Stimulated activated naive B cell treated with anti-CD40 and anti-IgM and Interleukin-4, amounts not matched to agents 10 μg/mL and 1 μg/mL and 100 μg/mL, for 72 hours (primary cell): ENCODE measurements around the gene GGNBP2.

Experiments used
- ATAC-seq, 2 donors: fragments of 150-1000 bp; cut with Tn5 transposase; replicated peaks; 2 replicates each; pipeline ENCODE4 v1.10.0; 2021; ENCODE audit warnings: moderate library complexity in 1 of 2
- DNase-seq: peaks from one replicate; pipeline ENCODE4 v3.0.0; 2021
- H3K27ac Mint-ChIP-seq: one replicate; pipeline ENCODE4 v1.8.0; 2022; ENCODE audit warnings: mild to moderate bottlenecking, mixed read lengths
- H3K27me3 Mint-ChIP-seq, 2 donors: one replicate each; pipeline ENCODE4 v1.8.0; 2022; ENCODE audit warnings: mixed read lengths in 2 of 2
- H3K36me3 Mint-ChIP-seq, 2 donors: one replicate each; pipeline ENCODE4 v1.8.0; 2022; ENCODE audit warnings: mixed read lengths in 2 of 2, mild to moderate bottlenecking in 1 of 2
- H3K4me1 Mint-ChIP-seq, 2 donors: one replicate each; pipeline ENCODE4 v1.8.0; 2022; ENCODE audit warnings: mixed read lengths in 2 of 2, mild to moderate bottlenecking in 1 of 2
- H3K4me3 Mint-ChIP-seq, 2 donors: one replicate each; pipeline ENCODE4 v1.8.0; 2022; ENCODE audit warnings: mild to moderate bottlenecking in 2 of 2, mixed read lengths in 2 of 2, moderate library complexity in 1 of 2
- H3K9me3 Mint-ChIP-seq, 2 donors: one replicate each; pipeline ENCODE4 v1.8.0; 2022; ENCODE audit warnings: mixed read lengths in 2 of 2, mild to moderate bottlenecking in 1 of 2

Gene GGNBP2

GRCh38 chr17:36610474-36610873 lies 65.8 kb downstream of the GGNBP2 start:
- Mint-ChIP-seq H3K27me3 (no peaks in the 10 kb centered on the region), H3K4me1 (peaks cover 15 to 28% of the 10 kb centered on the region in 2 donors), H3K36me3 (peaks cover 20 to 42% of the 10 kb centered on the region in 2 donors), H3K27ac (no peak overlapping the region), H3K4me3 (no peak overlapping the region), H3K9me3 (no peaks in the 10 kb centered on the region)
- DNase-seq (no peak), ATAC-seq (no peak)

DNA sequence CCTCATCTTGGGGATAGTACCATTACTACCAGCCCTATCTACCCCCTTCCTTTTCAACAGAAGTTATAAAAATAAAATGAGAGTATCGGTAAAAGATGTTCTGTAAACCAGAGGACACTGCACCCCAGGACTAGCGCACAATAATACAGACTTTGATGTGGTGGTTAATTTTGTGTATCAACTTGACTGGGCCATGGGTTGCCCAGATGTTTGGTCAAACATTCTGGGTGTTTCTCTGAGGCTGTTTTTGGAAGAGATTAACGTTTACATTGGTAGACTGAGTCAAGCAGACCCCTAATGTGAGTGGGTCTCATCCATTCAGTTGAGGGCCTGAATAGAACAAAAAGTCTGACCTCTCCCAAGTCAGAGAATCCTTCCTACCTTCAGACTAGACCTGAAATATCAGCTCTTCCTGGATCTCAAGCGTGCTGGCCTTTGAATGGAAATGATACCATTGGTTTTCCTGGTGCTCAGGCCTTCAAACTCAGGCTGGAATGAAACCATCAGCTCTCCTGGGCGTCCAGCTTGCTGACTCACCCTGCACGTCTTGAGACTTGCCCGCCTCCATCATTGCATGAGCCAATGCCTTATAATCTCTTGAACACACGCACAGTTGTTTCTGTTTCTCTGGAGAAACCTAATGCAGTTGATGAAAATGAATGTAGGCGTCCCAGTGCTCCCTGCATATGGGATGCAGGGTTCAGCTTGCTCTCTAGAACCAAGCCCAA lies 66.8 kb downstream of the GGNBP2 start:
- Mint-ChIP-seq H3K9me3 (no peaks in the 10 kb centered on the region), H3K4me3 (no peak overlapping the region), H3K27me3 (no peaks in the 10 kb centered on the region), H3K36me3 (peaks cover 13 to 35% of the 10 kb centered on the region in 2 donors), H3K27ac (peak overlapping the region; percentile 65), H3K4me1 (peaks cover 9 to 20% of the 10 kb centered on the region in 2 donors)
- DNase-seq (no peak), ATAC-seq (no peak)

DNA sequence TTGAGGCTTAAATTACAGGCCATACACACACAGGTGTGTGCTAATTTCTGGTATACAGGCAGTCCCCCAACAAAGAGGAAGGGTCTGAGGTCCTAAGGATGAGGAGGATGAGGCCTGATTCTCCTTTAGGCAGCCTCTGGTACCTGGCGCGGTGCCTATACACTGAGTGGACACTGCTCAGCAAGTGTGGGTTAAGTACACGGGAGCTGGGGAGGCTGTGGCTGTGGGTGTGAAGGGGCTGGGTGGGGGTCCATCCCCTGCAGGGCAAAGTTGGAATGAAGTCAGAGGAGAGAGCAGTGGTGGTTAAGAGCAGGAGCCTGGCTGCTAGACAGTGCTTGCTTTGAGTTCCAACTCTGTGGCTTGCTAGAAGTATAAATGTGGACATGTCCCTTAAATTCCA lies 67.6 kb downstream of the GGNBP2 start:
- DNase-seq (no peak), ATAC-seq (no peak)
- peak overlapping the region; percentile 9 for H3K27ac Mint-ChIP-seq
- H3K4me3 Mint-ChIP-seq = no peak overlapping the region
- peaks cover 9 to 20% of the 10 kb centered on the region in 2 donors for H3K4me1 Mint-ChIP-seq
- H3K9me3 Mint-ChIP-seq = no peaks in the 10 kb centered on the region
- H3K27me3 Mint-ChIP-seq = no peaks in the 10 kb centered on the region
- peaks cover 13 to 35% of the 10 kb centered on the region in 2 donors for H3K36me3 Mint-ChIP-seq

- no peak overlapping the region for H3K4me3 Mint-ChIP-seq
- no peak for DNase-seq
These were observed 68.4 kb downstream of the GGNBP2 start for GRCh38 chr17:36613155-36613554.

DNA sequence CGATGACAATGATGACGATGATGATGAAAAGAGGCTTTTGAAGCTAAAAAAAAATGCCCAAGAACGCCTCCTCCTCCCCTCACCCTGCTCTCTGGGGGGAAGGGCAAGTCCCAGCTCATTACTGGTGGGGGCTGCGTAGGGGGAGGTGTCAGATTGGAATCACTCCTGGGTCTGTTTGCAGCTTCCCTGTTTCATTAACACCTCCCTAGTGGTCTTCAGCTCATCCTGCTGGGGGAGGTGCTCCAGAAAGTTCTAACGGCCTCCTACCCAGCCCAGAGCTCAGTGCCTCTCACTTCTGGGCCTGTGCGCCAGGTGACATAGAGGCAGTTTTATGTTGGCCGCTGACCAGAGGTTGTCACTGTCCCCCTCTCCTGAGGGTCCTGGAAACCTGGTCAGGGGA lies 69.4 kb downstream of the GGNBP2 start:
- no peaks in the 10 kb centered on the region for H3K27me3 Mint-ChIP-seq
- peaks cover 9 to 18% of the 10 kb centered on the region in 2 donors for H3K36me3 Mint-ChIP-seq
- no peak for ATAC-seq
- H3K9me3 Mint-ChIP-seq = no peaks in the 10 kb centered on the region
- H3K4me3 Mint-ChIP-seq = no peak overlapping the region
- DNase-seq = no peak
- peaks cover 2 to 5% of the 10 kb centered on the region in 2 donors for H3K4me1 Mint-ChIP-seq
- no peak overlapping the region for H3K27ac Mint-ChIP-seq

More at GRCh38 chr17:36613155-36613554, 68.4 kb downstream of the GGNBP2 start:
- ATAC-seq = no peak
- no peaks in the 10 kb centered on the region for H3K27me3 Mint-ChIP-seq
- no peak overlapping the region for H3K27ac Mint-ChIP-seq
- peaks cover 7 to 14% of the 10 kb centered on the region in 2 donors for H3K4me1 Mint-ChIP-seq
- H3K9me3 Mint-ChIP-seq = no peaks in the 10 kb centered on the region
- peaks cover 9 to 28% of the 10 kb centered on the region in 2 donors for H3K36me3 Mint-ChIP-seq

- DNase-seq (no peak), ATAC-seq (no peak)
- Mint-ChIP-seq H3K27me3 (no peaks in the 10 kb centered on the region), H3K4me3 (no peak overlapping the region), H3K36me3 (peaks cover 9 to 13% of the 10 kb centered on the region in 2 donors), H3K4me1 (peaks cover 0 to 2% of the 10 kb centered on the region in 2 donors), H3K27ac (no peak overlapping the region), H3K9me3 (no peaks in the 10 kb centered on the region)
These were observed 70.2 kb downstream of the GGNBP2 start for GRCh38 chr17:36614933-36615332.

GRCh38 chr17:36616061-36617029 lies 71.6 kb downstream of the GGNBP2 start:
- Mint-ChIP-seq H3K27me3 (no peaks in the 10 kb centered on the region), H3K4me1 (peaks cover 0 to 2% of the 10 kb centered on the region in 2 donors), H3K4me3 (no peak overlapping the region), H3K36me3 (peaks cover 6 to 12% of the 10 kb centered on the region in 2 donors), H3K9me3 (no peaks in the 10 kb centered on the region), H3K27ac (no peak overlapping the region)
- ATAC-seq (no peak), DNase-seq (no peak)

GRCh38 chr17:36617773-36618172 lies 73.1 kb downstream of the GGNBP2 start:
- Mint-ChIP-seq H3K36me3 (peaks cover 3 to 13% of the 10 kb centered on the region in 2 donors), H3K27me3 (no peaks in the 10 kb centered on the region), H3K4me1 (peaks cover 0 to 2% of the 10 kb centered on the region in 2 donors), H3K9me3 (no peaks in the 10 kb centered on the region), H3K27ac (no peak overlapping the region), H3K4me3 (no peak overlapping the region)
- ATAC-seq (no peak), DNase-seq (no peak)

- Mint-ChIP-seq H3K27ac (no peak overlapping the region), H3K4me1 (peaks cover 0 to 2% of the 10 kb centered on the region in 2 donors), H3K9me3 (no peaks in the 10 kb centered on the region), H3K4me3 (no peak overlapping the region), H3K36me3 (peaks cover 3 to 6% of the 10 kb centered on the region in 2 donors), H3K27me3 (no peaks in the 10 kb centered on the region)
- ATAC-seq (no peak), DNase-seq (no peak)
These were observed 78.6 kb downstream of the GGNBP2 start for GRCh38 chr17:36623281-36623680.

DNA sequence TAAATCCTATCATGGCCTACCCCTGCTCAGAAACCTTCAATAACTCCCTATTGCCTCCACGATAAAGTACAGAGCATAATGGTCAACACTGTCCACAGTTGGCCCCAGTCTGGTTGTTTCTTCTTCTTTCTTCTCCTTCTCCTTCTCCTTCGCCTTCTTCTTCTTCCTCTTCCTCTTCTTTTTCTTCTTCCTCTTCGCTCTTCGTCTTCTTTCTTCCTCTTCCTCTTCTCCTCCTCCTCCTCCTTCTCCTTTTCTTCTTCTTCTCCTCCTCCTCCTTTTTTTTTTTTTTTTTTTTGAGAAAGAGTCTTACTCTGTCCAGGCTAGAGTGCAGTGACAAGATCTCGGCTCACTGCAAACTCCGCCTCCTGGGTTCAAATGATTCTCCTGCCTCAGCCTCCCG lies 80.5 kb downstream of the GGNBP2 start:
- ATAC-seq = no peak

DNA sequence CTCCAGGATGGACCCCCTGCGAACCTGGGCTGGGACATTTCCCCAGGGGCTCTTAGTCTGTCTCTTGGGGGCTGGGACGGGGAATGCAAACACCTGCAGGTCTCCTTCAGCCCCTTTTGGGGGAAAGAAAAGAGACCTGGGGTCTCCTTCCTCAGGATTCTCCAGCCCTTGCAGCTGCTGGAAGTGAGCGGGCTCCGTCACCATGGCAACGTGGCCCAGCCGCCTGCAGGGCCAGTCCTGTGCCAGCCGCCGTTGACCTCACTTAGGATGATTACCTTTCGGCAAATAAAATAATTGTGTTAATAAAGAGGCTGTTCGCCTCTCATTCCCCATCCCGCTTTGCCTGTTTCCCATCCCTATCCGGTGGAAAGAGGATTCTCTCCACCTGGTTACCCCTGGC lies 82.4 kb downstream of the GGNBP2 start:
- Mint-ChIP-seq H3K4me1 (peaks cover 5 to 10% of the 10 kb centered on the region in 2 donors), H3K4me3 (no peak overlapping the region), H3K9me3 (no peaks in the 10 kb centered on the region), H3K27me3 (peaks cover 2 to 10% of the 10 kb centered on the region in 2 donors), H3K36me3 (no peaks in the 10 kb centered on the region), H3K27ac (no peak overlapping the region)
- DNase-seq = no peak
- no peak for ATAC-seq

More for the DNA sequence above, 80.5 kb downstream of the GGNBP2 start:
- H3K4me1 Mint-ChIP-seq = peaks cover 5 to 10% of the 10 kb centered on the region in 2 donors
- no peak overlapping the region for H3K4me3 Mint-ChIP-seq
- H3K27ac Mint-ChIP-seq = no peak overlapping the region
- peaks cover 0 to 10% of the 10 kb centered on the region in 2 donors for H3K27me3 Mint-ChIP-seq
- peaks cover 3 to 6% of the 10 kb centered on the region in 2 donors for H3K36me3 Mint-ChIP-seq
- no peak for DNase-seq
- no peaks in the 10 kb centered on the region for H3K9me3 Mint-ChIP-seq

DNA sequence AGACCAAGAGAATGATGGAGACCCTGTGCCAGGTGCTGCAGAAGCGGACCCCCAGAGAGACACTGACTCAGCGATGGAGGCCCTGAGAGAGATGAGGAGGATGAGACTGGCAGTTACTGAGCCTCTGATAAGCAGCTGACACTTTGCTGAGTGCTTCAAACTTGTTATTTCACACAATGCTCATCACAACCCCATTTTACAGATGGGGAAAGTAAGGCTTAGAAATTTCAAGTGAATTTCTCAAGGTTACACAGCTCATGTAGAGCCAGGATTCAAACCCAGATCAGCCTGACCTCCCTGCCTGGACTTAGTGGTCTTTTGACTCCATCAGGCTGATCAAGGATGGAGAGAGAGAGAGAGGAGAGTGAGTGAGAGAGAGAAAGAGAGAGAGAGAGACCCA lies 83.9 kb downstream of the GGNBP2 start:
- H3K36me3 Mint-ChIP-seq = peaks cover 0 to 3% of the 10 kb centered on the region in 2 donors
- DNase-seq (no peak), ATAC-seq (no peak)
- no peak overlapping the region for H3K27ac Mint-ChIP-seq
- H3K4me1 Mint-ChIP-seq = peaks cover 5 to 10% of the 10 kb centered on the region in 2 donors
- H3K27me3 Mint-ChIP-seq = peaks cover 14 to 23% of the 10 kb centered on the region in 2 donors
- H3K9me3 Mint-ChIP-seq = no peaks in the 10 kb centered on the region
- no peak overlapping the region for H3K4me3 Mint-ChIP-seq

DNA sequence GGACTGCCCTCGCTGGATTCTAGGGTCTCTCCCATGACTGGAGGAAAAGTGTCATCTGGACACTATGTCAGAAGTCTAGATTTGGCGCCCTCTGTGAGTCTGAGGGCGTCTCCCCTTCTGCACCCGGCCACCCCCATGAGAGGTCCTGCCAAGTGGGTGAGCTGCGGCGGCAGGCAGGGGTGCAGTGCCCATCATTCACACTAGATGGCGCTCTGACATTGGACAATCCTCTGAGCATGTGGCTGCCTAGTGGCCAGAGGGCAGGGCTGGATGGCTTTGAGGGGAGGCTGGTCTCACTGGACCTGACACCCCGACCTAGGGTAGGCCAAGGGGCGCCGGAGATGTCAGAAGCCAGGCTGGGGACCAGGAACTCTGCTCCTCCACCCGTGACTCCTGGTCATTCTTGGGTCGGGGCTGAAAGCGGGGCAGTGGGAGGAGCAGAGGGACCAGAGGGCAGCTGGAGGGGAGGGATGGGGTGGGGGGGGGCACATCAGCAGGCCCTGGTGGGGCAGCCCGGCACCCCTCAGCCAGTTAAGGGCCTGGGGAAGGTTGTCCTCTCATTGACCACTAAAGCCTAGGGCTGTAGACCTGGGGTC lies 84.6 kb downstream of the GGNBP2 start:
- Mint-ChIP-seq H3K4me1 (peaks cover 5 to 10% of the 10 kb centered on the region in 2 donors), H3K27me3 (peaks cover 14 to 23% of the 10 kb centered on the region in 2 donors), H3K36me3 (peaks cover 0 to 3% of the 10 kb centered on the region in 2 donors), H3K9me3 (no peaks in the 10 kb centered on the region), H3K27ac (no peak overlapping the region), H3K4me3 (no peak overlapping the region)
- peak; percentile 93 to 96 for ATAC-seq
- DNase-seq = peak; percentile 68

DNA sequence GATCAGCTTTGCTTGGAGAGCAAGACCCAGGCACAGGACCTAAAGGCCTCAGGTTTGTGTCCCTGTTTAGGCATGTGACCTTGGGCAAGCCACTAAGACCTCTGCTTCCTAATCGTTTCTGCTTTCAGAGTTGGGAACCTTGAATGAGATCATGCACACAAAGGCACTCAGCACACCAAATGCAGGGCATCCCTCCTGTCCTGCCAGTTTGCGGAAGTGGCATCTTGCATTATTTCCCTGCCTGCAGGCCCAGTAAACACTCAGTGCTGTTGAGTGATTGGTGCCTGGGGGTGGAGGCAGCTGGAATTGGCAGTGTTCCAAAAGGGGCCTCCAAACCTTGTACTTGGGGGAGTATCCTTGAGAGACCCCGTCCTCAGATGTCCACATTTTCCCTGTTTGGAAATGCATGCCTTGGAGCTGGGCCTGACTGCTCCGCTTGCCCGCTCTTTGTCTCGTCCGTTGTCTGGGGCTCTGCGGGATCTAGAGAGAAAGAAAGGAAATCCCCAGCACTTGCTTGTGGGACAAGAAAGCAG lies 85.3 kb downstream of the GGNBP2 start:
- ATAC-seq (no peak), DNase-seq (no peak)
- no peaks in the 10 kb centered on the region for H3K9me3 Mint-ChIP-seq
- peaks cover 0 to 3% of the 10 kb centered on the region in 2 donors for H3K36me3 Mint-ChIP-seq
- H3K27ac Mint-ChIP-seq = no peak overlapping the region
- H3K4me3 Mint-ChIP-seq = no peak overlapping the region
- H3K27me3 Mint-ChIP-seq = peaks cover 15 to 25% of the 10 kb centered on the region in 2 donors
- H3K4me1 Mint-ChIP-seq = peaks cover 5 to 10% of the 10 kb centered on the region in 2 donors
